DND-41 (cell line): ENCODE results near the gene RNASE4.
"Not testable (repeated sequence)": the region's sequence is repeated elsewhere in the genome, so short reads cannot be mapped to it uniquely, and the experiment has no call there.

Source experiments
- EZH2 ChIP-seq: IDR thresholded peaks from 3 replicates; pipeline ENCODE4 v1.6.1; 2012; ENCODE audit warnings: borderline replicate concordance, low read depth, mild to moderate bottlenecking, moderate library complexity, low read length, inconsistent platforms; ENCODE audit not compliant: severe bottlenecking
- TF ChIP-seq, protein P1 (sequence below): IDR thresholded peaks from 2 replicates; pipeline ENCODE4 v1.5.1; 2012; ENCODE audit warnings: borderline replicate concordance, low read length, moderate library complexity, mild to moderate bottlenecking; ENCODE audit not compliant: poor library complexity, severe bottlenecking; ENCODE audit errors: extremely low read depth

DNA sequence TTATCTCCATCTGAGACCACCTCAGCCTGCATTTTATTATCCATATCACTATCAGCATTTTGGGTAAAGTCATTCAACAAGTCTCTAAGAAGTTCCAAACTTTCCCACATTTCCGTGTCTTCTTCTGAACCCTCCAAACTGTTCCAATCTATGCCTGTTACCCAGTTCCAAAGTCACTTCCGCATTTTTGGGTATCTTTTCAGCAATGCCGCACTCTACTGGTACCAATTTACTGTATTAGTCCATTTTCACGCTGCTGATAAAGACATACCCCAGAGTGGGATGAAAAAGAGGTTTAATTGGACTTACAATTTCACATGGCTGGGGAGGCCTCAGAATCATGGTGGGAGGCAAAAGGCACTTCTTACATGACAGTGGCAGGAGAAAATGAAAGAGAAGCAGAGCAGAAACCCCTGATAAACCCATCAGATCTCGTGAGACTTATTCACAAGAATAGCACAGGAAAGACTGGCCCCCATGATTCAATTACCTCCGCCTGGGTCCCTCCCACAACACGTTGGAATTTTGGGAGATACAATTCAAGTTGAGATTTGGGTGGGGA is 17.9 kb upstream of the RNASE4 start:
- TF ChIP-seq, protein P1, sequence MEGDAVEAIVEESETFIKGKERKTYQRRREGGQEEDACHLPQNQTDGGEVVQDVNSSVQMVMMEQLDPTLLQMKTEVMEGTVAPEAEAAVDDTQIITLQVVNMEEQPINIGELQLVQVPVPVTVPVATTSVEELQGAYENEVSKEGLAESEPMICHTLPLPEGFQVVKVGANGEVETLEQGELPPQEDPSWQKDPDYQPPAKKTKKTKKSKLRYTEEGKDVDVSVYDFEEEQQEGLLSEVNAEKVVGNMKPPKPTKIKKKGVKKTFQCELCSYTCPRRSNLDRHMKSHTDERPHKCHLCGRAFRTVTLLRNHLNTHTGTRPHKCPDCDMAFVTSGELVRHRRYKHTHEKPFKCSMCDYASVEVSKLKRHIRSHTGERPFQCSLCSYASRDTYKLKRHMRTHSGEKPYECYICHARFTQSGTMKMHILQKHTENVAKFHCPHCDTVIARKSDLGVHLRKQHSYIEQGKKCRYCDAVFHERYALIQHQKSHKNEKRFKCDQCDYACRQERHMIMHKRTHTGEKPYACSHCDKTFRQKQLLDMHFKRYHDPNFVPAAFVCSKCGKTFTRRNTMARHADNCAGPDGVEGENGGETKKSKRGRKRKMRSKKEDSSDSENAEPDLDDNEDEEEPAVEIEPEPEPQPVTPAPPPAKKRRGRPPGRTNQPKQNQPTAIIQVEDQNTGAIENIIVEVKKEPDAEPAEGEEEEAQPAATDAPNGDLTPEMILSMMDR = not testable (repeated sequence)
- TF ChIP-seq EZH2 = not testable (repeated sequence)
